Mammary epithelial cell (primary cell): ENCODE measurements around the gene MED13.

Source experiments
- CTCF ChIP-seq, 2 donors: IDR thresholded peaks in 1 of 2; conservative IDR thresholded peaks in 1 of 2; 2 replicates each; pipeline ENCODE4 v1.5.1; 2011 to 2012; ENCODE audit warnings: inconsistent platforms in 2 of 2, low read length in 2 of 2, mild to moderate bottlenecking in 2 of 2, control low read depth in 1 of 2, low read depth in 1 of 2; ENCODE audit not compliant: insufficient read depth in 1 of 2; ENCODE audit errors: extremely low read depth in 1 of 2
- EZH2 ChIP-seq: IDR thresholded peaks from 2 replicates; pipeline ENCODE4 v1.6.1; 2012; ENCODE audit warnings: low read length, inconsistent platforms, borderline replicate concordance

DNA sequence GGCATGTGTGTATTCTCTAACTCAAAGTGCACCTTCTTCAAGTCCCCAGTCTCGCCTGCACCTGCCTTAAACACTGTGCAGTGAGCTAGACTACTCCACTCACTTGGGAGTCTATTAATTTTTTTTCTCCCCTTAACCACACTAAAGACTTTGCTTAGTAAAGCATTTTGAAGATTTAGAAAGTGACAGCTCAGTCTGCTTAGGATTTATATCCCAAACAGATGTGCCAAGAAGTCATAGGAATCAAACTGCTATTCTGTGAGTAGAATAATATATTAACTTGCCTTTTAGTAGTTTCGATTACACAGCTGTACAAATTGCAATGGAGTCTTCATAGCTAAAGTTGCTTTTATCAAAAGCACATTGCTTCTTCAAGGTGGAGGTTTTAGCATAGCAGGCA, 47.2 kb upstream of the MED13 start:
- TF ChIP-seq CTCF (conservative IDR thresholded peaks at IDR 0.05 in 1 of 2, IDR thresholded peaks at IDR 0.05 in 1 of 2; ENCODE audit: extremely low read depth in 1 of 2, insufficient read depth in 1 of 2, low read depth in 1 of 2, low read length in 2 of 2): no peak
- no peak for TF ChIP-seq EZH2
